ENCODE data around the gene HOXB5.

HOXB5 gene

DNA sequence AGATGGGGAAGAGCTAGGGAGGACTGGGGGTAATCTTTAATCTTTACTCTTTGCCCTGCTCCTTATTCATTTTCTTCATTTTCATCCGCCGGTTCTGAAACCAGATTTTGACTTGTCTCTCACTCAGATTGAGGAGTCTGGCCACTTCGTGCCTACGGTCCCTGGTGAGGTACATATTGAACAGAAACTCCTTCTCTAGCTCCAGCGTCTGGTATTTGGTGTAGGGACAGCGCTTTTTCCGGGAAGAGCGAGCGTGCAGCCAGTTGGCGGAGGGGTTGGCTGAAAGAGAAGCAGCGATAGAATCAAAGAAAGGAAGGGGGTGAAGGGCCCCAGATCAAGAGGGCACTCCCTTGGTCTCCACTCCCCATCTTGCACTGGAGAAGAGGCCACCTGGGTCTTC lies 29.3 kb upstream of the HOXB5 start:
- no peaks in the 10 kb centered on the region for H3K9me3 ChIP-seq (ENCODE audit: control insufficient read depth, low read length)
- H2AFZ ChIP-seq, result no peak overlapping the region
- no peak overlapping the region for H3K4me2 ChIP-seq (ENCODE audit: low read length)
- H3K27me3 ChIP-seq (ENCODE audit: control insufficient read depth, insufficient read depth, low read length), result peaks cover 36% of the 10 kb centered on the region
- no peak overlapping the region for H3K27ac ChIP-seq
- TF ChIP-seq, protein P1, sequence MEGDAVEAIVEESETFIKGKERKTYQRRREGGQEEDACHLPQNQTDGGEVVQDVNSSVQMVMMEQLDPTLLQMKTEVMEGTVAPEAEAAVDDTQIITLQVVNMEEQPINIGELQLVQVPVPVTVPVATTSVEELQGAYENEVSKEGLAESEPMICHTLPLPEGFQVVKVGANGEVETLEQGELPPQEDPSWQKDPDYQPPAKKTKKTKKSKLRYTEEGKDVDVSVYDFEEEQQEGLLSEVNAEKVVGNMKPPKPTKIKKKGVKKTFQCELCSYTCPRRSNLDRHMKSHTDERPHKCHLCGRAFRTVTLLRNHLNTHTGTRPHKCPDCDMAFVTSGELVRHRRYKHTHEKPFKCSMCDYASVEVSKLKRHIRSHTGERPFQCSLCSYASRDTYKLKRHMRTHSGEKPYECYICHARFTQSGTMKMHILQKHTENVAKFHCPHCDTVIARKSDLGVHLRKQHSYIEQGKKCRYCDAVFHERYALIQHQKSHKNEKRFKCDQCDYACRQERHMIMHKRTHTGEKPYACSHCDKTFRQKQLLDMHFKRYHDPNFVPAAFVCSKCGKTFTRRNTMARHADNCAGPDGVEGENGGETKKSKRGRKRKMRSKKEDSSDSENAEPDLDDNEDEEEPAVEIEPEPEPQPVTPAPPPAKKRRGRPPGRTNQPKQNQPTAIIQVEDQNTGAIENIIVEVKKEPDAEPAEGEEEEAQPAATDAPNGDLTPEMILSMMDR (IDR thresholded peaks at IDR 0.05), result no peak
- H3K4me1 ChIP-seq, result peaks cover 6% of the 10 kb centered on the region
- no peak overlapping the region for H3K4me3 ChIP-seq (ENCODE audit: low read depth, low read length)
- no peak overlapping the region for H3K9ac ChIP-seq
- H3K79me2 ChIP-seq, result no peaks in the 10 kb centered on the region
- no peaks in the 10 kb centered on the region for H3K36me3 ChIP-seq (ENCODE audit: control insufficient read depth, insufficient read depth, low read length)

DNA sequence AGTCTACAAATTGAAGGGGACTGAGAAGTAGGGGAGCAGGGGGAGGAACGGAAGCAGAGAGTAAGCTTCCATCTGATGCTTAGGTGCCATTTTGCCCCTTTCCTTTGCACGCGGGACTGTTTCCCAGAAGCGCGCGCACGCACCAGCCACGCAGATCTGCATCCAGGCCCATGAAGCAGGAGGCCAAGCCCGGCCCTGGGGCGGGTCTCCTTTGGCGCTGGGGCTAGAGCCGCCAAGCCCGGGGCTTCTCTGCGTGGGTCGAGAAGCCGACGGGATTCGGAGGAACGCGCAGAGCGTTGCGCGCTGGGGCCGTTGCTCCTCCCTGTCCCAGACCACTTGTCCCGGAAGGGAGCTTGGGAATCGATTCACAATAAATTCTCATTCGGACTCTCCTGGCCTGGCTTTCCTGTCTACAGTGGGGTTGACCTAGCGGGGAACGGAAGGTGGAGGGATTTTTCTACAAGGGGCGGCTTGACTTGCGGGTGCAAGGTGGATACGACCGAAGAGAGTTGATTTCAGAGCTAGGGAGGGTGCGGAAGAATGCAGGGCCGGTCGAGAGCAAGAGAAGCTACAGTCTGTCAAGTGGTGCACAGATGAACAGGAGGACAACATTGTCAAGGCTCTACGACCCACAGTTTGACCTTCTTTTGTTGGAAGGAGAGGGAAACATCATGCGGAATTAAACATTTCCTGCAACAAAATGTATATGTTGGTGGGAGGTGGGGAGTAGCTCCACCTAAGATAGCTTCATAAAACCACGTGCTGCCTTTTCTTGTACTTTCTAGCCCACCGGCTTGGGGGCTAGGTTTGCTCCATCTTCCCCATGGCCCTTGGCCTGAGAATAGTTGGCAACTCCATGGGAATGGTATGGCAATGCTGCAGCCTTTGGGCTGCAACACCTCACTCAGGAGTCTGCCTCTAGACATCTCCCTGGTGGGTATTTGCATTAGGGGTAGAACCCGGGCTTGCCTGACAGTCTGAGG lies 28.1 kb upstream of the HOXB5 start:
- Histone ChIP-seq H3K4me2 (ENCODE audit: low read length) (no peak overlapping the region), H2AFZ (no peak overlapping the region), H3K79me2 (no peaks in the 10 kb centered on the region), H3K27me3 (ENCODE audit: control insufficient read depth, insufficient read depth, low read length) (peaks cover 29% of the 10 kb centered on the region), H3K9me3 (ENCODE audit: control insufficient read depth, low read length) (no peaks in the 10 kb centered on the region), H3K4me3 (ENCODE audit: low read depth, low read length) (no peak overlapping the region), H3K9ac (no peak overlapping the region), H3K36me3 (ENCODE audit: control insufficient read depth, insufficient read depth, low read length) (no peaks in the 10 kb centered on the region), H3K4me1 (peaks cover 5% of the 10 kb centered on the region), H3K27ac (no peak overlapping the region)
- TF ChIP-seq, protein P1 (IDR thresholded peaks at IDR 0.05), result no peak

DNA sequence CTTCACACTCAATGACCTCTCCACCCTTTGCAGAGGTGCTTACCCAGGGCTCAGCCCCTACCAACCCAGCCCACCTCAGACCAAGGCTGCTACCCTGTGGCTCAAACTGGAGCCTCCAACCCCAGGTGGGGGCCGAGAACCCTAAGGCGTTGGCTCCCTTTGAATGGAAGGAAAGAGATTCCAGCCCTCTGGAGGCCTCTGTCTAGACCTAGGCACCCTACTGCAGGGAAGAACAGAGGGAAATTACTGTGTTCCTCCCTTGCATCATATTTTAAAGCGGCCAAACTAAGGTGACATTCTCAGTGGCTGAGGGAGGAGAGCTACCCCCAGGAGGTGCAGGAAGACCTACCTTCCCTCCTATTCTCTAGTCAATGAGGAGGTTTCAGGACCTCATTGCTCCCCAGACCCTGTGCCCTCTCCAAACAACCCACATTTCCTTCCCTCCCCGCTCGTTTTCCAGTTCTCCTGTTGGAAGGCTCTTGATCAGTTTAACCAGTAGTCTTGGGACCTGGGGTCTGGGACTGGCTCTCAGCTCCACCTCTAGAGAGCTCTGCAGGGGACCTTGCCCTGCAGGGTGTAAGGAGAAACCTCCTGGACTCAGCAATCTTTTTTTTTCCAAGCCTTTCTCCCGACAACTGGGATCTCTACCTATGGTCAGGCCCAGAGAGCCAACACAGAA lies 27.0 kb upstream of the HOXB5 start:
- Histone ChIP-seq H3K27me3 (ENCODE audit: control insufficient read depth, insufficient read depth, low read length) (peaks cover 34% of the 10 kb centered on the region), H3K36me3 (ENCODE audit: control insufficient read depth, insufficient read depth, low read length) (no peaks in the 10 kb centered on the region), H3K4me2 (ENCODE audit: low read length) (no peak overlapping the region), H3K4me1 (peaks cover 1% of the 10 kb centered on the region), H2AFZ (no peak overlapping the region), H3K9ac (no peak overlapping the region), H3K9me3 (ENCODE audit: control insufficient read depth, low read length) (no peaks in the 10 kb centered on the region), H3K4me3 (ENCODE audit: low read depth, low read length) (no peak overlapping the region), H3K79me2 (no peaks in the 10 kb centered on the region), H3K27ac (no peak overlapping the region)
- TF ChIP-seq, protein P1 (IDR thresholded peaks at IDR 0.05), result no peak

DNA sequence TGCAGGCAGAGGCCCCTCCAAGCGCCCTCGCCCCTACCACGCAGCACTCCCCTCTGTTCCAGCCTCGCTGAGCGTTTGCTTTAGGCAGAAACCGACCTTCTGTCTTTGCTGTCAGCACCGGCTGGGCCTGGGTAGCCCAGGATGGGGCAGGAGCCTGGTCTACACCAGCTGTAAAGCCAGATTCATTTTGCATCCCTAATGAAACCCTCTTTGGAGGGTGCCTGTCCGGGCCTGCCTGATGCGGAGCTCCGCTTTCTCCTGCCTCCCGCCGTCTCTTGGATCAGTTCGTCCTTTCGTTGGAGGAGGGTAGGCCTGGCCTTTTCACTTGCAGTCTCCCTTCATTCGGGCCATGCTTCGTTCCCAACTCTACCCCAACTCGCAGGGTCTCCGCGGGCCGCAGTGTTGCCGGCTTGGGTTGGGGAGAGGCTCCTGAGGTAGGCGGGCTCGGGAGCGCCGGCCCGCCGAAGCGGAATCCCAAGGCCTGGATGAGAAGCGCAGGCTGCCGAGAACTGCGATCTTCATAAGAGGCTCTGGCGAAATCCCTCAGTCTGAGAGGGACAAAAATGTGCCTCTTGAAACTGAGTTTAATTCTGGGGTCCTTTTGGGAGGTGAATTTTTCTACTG lies 26.4 kb upstream of the HOXB5 start:
- no peaks in the 10 kb centered on the region for H3K36me3 ChIP-seq (ENCODE audit: control insufficient read depth, insufficient read depth, low read length)
- no peak overlapping the region for H3K9ac ChIP-seq
- no peak overlapping the region for H3K4me3 ChIP-seq (ENCODE audit: low read depth, low read length)

More for the DNA sequence above, 26.4 kb upstream of the HOXB5 start:
- Histone ChIP-seq H3K27ac (no peak overlapping the region), H3K9me3 (ENCODE audit: control insufficient read depth, low read length) (no peaks in the 10 kb centered on the region), H3K79me2 (no peaks in the 10 kb centered on the region), H3K27me3 (ENCODE audit: control insufficient read depth, insufficient read depth, low read length) (peaks cover 29% of the 10 kb centered on the region), H2AFZ (no peak overlapping the region), H3K4me1 (no peaks in the 10 kb centered on the region), H3K4me2 (ENCODE audit: low read length) (no peak overlapping the region)
- TF ChIP-seq, protein P1 (IDR thresholded peaks at IDR 0.05), result no peak

Data from parathyroid adenoma (tissue), 2 donors.